ENCODE results near the gene PIP4K2A. TPM values are rescaled to one million over a fixed set of nuclear protein-coding genes. Genes with fewer than 3 reads are reported as not detected.

Gene PIP4K2A
- total RNA-seq, 1 experiment from 2014 or later: 59.2 TPM

DNA sequence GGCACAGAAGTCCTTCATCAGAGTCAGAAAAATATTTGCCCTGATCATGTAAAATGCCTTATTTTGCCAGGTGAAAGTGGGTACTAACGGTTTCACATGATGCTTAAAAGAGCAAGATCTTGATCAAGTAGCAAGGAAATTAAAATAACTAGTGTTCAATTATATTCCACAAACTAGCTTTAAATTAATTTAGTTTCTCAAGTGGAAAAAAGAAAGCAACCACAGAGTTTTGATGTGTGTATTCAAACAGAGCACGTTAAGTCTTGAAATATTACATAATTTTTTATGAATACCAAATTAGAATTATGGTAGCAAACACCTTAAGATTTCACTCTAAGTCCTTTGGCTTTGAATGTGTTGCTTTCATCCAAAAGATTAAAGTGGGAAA, 47.3 kb downstream of the PIP4K2A start:
- no peak for DNase-seq (ENCODE audit: low read depth)

DNA sequence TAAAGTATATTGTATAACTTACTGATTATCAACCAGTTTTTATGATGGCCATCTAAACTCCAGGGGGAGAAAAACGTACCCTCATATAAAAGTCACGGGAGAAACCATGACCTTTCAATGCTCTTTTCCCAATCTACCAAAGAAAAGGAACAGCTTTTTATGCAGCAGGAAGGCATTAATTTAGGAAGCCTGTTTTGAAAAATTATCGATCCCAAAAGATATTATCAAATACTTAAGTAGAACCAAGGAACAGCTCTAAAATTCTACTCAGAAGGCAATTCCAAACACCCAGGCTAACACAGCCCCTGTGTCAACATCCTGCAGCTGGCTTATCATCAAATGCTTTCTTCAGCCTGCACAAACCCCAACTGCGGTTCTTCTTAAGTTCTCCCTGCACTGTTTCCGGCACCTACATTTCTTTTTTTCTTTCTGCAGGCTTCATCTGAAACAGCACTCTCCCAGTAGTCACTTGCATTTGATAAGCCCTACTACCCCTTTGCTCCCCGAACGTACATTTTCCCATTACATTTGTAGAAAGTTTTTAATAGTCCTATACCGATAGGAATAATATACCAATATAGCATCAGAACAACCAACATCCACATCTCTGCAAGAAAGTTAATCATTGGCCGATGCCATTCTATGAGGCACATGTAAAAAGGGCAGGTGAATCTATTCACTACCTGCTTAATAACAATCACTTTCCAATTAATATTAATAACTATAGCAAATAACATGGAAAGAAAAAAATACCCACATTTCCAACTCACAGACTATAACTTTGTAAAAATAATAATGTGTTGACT, 47.9 kb downstream of the PIP4K2A start:
- DNase-seq (ENCODE audit: low read depth): peak; percentile 20

DNA sequence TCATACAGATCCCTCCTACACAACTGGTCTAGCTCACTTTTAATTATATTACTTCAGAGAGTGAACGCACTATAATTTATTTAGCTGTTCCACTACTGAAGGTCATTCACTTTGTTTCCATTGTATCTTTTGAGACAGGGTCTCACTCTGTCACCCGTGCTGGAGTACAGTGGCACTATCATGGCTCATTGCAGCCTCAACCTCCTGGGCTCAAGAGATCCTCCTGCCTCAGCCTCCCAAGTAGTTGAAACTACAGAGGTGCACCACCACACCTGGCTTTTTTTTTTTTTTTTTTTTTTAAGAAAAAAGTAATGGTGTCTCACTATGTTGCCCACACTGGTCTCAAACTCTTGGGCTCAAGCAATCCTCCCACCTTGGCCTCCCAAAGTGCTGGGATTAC, 49.0 kb downstream of the PIP4K2A start:
- no peak for DNase-seq (ENCODE audit: low read depth)

GRCh38 chr10:22662733-22663330, 51.5 kb downstream of the PIP4K2A start:
- no peak for DNase-seq (ENCODE audit: low read depth)

GRCh38 chr10:22659866-22660265, 54.5 kb downstream of the PIP4K2A start:
- no peak for DNase-seq (ENCODE audit: low read depth)

- no peak for DNase-seq (ENCODE audit: low read depth)
Measured at GRCh38 chr10:22658745-22659410, 55.5 kb downstream of the PIP4K2A start.

DNA sequence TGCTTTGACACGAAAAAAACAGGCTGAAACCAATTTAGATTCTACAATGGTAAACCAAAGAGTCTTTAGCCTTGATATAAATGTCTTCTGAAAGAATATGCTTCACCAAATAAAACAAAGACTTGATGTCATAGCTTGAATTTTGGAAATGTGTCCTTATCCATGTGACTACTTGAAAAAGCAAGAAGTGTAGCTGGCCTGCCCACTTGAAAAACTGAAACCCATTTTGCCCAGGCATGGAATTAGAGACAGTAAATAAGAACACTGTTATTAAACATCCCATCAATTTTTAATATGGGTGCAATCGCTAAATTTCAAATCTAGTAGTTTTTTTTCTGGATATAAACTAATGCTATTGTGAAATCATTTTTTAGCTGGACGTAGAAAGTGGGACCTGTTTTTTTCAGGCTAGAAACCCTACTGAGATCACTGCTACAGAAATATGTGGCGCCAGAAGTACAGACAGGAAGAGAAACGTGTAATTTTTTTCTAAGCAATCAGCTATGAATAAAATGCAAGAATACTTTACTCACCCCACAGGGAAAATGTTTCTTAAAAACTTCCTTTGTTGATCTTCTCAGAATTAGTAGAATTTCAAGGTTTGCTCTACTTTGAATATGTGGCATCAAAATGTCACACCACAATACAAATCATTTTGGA, 56.7 kb downstream of the PIP4K2A start:
- DNase-seq (ENCODE audit: low read depth): no peak

DNA sequence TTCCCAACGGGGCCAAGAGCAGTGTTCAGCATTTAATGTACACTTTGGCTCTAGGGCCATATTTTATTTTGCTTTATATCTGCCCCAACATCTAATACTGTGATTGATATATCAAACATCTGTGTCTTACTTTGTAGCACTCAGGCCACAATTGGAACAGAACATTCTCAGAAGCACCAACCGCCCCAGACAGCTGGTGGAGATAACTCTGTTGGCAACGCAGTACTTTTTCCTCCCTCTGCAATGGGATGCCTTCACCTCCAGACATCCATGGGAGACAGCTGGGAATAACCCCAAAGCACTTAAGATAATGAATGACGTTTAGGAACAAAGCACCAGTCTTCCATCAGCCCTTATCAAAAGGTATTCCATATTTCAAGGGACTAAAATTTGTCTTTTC, 57.4 kb downstream of the PIP4K2A start:
- no peak for DNase-seq (ENCODE audit: low read depth)

DNA sequence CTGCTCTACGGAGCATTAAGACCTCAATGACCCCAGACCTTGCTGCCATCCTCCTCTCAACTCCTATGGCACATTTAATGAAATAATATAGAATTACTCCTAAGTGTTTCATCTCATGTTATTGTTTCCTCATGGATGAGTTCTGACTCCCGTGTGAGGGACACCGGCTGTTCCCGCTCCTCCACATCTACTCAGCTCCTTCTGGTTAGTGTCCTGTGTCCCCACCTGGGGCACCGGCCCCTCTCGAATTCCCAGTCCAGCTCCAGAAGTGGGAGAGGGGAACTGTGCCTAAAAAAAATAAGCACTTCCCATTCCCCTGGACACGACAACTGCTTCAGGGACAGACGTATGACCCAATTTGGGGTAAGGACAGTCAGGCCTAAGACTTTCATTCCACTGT, 58.3 kb downstream of the PIP4K2A start:
- no peak for DNase-seq (ENCODE audit: low read depth)

DNA sequence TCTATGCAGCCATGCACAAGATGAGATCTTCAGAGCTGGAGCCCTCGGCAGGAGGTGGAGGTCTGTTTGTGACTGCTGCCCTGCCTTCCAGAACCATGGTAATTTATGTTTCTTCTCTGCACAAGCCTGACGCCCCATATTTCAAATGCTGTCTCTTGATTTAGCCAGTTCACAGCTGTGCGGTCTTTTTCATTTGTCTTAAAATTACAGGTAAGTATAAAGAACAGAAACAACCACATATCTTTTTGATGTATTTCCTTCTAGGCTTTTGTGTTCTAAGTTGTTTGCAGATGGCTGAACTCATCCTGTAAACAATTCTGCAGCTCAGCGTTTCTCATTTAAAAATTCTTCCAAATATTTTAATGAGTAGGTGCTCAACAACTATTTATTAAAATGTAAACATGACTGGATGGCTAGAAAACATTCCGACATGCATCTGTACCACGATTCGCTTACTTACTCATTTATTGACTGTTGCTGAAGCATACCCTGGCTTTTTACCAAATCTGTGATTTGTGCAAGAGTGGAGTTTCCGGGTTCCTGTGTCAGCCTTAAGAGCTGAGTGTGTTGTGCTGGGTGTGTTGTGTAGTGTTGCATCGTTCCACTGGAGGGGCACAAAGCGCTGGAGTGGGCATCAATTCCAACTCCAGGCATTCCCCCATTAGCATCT, 58.9 kb downstream of the PIP4K2A start:
- no peak for DNase-seq (ENCODE audit: low read depth)

GRCh38 chr10:22652988-22653481, 61.3 kb downstream of the PIP4K2A start:
- DNase-seq (ENCODE audit: low read depth): no peak

- no peak for DNase-seq (ENCODE audit: low read depth)
Measured at GRCh38 chr10:22651276-22651980, 63.0 kb downstream of the PIP4K2A start.

GRCh38 chr10:22649994-22650393, 64.4 kb downstream of the PIP4K2A start:
- no peak for DNase-seq (ENCODE audit: low read depth)

DNA sequence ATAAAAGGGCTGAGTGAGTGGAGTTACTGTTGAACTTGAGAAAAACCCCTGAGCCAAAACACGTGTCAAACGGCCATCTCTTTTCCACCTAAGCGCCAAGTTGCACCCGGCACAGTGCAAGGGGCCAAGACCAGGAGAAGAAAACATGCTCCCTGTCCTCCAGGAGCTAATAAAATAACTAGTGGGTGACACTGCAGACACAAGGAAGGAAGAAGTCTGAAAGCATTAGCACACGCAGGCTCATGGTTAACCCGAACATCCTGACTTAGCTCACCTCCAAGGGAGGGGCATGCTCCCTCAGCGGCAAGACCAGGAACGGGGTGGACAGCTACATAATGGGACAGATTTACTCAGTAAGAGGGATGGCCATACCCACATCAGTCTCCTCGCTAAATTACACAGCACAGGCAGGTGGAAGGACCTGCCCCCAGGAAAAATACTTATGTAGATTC, 65.0 kb downstream of the PIP4K2A start:
- DNase-seq (ENCODE audit: low read depth): no peak

GRCh38 chr10:22648547-22648961, 65.8 kb downstream of the PIP4K2A start:
- peak; percentile 19 for DNase-seq (ENCODE audit: low read depth)

DNA sequence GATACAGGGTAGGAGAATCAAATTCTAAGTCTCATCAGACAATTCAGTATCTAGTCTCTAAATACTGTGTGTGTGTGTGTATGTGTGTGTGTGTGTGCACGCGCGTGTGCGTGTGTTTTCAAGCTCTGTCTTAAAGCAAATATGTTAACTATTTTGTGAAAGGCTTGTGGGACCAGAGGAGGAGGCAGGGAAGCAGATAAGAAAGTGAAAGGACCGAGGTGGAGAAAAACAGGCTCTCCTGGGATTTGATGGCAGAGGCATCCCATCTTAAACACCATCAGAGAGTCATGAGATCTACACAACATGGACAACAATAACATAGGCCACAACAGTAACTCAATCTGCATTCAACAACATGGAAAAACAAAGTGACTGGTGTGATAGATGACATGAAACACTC, 67.1 kb downstream of the PIP4K2A start:
- no peak for DNase-seq (ENCODE audit: low read depth)

- DNase-seq (ENCODE audit: low read depth): no peak
Measured at GRCh38 chr10:22646388-22646853, 68.0 kb downstream of the PIP4K2A start.

GRCh38 chr10:22644222-22644621, 70.2 kb downstream of the PIP4K2A start:
- DNase-seq (ENCODE audit: low read depth): no peak

DNA sequence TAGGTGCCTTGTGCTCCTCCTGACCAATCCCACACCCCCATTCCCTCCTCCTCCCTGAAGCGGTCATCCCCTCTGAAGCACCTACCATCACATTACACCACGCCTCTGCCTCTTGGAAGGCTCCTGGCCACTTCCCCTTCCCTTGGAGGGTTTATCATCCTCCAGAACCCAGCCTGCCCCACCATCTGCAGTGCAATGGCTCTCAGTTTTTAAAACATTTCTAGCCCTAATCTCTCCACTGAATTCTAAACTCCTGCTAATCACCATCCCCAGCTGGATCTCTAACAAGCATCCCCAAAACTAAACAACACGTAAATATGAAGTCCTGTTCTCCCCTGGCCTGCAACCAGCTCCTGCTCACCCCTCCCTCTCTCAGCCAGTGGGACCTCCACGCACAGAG, 70.6 kb downstream of the PIP4K2A start:
- DNase-seq (ENCODE audit: low read depth): no peak

GRCh38 chr10:22643116-22643515, 71.3 kb downstream of the PIP4K2A start:
- DNase-seq (ENCODE audit: low read depth): no peak

Data from HT1080 (cell line).